GM19099 (cell line): ENCODE results near the gene ATXN7L3.
A peak's percentile ranks its signal among the peaks of the same experiment; 100 is the strongest.

Experiments
- POLR2A ChIP-seq: IDR thresholded peaks from 3 replicates; pipeline ENCODE4 v1.6.1; 2011; ENCODE audit warnings: low read depth; ENCODE audit not compliant: insufficient read length; ENCODE audit errors: extremely low read depth

ATXN7L3 gene, protein sequence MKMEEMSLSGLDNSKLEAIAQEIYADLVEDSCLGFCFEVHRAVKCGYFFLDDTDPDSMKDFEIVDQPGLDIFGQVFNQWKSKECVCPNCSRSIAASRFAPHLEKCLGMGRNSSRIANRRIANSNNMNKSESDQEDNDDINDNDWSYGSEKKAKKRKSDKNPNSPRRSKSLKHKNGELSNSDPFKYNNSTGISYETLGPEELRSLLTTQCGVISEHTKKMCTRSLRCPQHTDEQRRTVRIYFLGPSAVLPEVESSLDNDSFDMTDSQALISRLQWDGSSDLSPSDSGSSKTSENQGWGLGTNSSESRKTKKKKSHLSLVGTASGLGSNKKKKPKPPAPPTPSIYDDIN

DNA sequence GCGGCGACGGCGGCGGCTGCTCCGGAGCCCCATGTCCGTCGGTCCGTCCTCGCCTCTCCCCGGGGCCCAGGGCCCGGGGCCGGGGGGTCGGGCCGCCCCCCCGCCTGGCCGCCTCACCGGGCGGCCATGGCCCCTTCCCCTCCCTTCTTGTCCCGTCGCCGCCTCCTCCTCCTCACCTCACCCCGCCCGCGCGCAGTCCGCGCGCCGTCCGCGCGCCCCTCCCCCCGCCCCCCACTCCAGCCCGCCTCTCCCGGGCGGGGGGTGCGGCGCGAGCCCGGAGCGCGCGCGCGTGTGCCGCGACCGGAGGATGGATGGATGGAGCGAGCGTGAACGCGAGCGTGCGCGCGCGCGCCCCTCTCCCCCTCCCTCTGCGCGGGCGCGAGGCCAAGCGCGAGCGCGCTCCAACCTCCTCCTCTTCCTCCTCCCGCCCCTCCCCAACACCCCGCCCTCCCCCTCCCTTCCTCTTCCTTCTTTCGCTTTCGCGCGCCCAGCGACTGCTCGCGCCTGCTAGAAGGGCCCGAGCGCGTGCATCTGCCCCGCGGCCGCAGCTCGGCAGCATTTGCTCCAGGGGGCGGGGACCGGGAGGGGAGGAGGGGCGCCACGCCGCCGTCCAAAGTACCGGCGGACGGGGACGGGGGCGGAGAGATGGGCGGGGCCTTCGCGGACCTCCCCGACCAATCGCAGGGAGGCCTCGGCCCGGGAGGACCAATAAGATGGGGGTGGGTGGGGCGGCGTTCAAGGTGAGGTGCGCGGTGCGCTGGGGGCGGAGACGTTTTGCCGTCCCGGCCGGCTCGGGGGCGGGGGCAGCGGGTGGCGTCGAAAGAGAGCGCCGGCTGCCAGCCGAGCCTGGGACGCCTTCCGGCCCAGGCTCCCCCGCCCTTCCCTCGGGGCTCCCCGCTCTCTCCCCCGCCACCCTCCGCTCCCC, at the start of gene ATXN7L3:
Gene ATXN7L3, minus strand, starts transcription at position 332 of the 925 bp plus-strand sequence. CDS start 1,814 bp downstream, outside the sequence.
- peak; percentile 1 for TF ChIP-seq POLR2A

- no peak for TF ChIP-seq POLR2A
Observed at GRCh38 chr17:44247876-44248736, 48.4 kb upstream of the ATXN7L3 start.

DNA sequence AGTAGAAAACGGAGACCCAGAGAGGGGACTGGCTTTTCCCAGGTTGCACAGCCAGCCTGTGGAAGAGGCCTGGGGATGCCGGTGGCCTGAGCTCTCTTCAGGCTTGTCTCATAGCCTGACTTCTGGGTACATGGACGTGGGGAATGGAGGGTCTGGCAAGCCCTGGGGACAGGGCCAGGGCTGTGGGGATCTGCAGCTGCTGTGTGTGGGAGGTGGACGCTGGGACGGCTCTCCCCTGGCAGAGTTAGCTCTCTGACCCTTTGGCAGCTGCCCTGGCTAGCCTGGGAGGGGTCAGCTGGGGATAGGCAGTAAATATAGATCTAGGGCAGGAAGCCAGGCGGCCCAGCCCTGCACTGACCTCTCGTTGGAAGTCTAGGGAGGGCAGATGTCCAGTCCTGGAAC, 47.8 kb upstream of the ATXN7L3 start:
- TF ChIP-seq POLR2A: no peak

GRCh38 chr17:44241106-44241624, 41.5 kb upstream of the ATXN7L3 start:
- no peak for TF ChIP-seq POLR2A

DNA sequence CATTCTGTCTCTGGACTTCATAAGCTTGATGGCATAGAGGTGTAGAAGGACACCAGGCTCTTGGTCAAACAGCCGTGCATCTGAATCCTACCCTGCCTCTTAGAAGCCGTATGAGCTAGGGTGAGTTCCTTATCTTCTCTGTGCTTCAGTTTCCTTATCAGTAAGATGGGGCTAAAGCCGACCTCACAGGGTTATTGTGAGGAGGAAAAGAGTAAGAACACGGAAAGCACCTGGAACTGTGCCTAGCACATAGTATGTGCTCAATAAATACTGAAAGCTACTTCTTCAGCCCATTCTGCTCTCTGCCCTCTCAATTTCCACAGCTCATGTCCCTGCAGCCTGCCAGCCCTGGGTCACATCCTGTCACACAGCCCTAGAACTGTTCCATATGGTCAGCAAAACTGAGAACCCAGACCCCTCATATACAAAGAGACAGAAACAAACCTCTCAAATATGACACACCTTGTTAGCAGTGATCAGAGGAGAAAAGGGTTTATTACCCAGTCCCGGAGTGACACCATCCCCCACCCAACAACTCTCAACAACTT, 36.8 kb upstream of the ATXN7L3 start:
- TF ChIP-seq POLR2A: no peak

GRCh38 chr17:44235583-44235936, 35.9 kb upstream of the ATXN7L3 start:
- TF ChIP-seq POLR2A: no peak

DNA sequence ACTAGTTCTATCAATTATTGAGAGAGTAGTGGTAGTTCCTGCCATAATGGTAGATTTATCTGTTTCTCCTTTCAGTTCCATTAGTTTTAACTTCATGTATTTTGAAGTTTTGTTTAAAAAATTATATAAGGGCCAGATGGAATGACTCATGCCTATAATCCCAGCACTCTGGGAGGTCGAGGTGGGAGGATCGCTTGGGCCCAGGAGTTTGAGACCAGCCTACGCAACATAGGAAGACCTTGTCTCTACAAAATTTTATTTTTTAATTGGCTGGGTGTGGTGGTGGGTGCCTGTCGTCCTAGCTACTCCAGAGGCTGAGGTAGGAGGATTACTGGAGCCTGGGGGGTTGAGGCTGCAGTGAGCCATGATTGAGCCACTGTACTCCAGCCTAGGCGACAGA, 33.9 kb upstream of the ATXN7L3 start:
- no peak for TF ChIP-seq POLR2A

- no peak for TF ChIP-seq POLR2A
Observed at GRCh38 chr17:44232061-44232460, 32.4 kb upstream of the ATXN7L3 start.

GRCh38 chr17:44230140-44230539, 30.5 kb upstream of the ATXN7L3 start:
- TF ChIP-seq POLR2A: no peak

DNA sequence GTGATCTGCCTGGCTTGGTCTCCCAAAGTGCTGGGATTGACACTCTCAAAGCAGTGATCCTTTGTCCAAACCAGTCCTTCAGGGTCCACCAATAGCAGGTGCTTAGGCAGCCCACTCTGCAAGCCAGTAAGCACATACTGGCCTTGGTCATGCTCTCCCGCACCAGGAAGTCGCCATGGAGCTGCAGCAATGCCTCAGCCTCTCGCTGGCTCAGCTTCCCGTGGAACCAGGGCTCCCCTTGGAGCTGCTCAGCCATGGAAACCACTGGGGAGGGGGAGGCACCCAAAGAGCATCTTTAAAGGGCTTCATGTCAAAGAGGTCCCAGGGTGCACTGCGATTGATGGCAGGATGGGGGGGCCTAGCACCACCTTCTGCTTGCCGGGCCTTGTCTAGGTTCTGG, 29.4 kb upstream of the ATXN7L3 start:
- no peak for TF ChIP-seq POLR2A

DNA sequence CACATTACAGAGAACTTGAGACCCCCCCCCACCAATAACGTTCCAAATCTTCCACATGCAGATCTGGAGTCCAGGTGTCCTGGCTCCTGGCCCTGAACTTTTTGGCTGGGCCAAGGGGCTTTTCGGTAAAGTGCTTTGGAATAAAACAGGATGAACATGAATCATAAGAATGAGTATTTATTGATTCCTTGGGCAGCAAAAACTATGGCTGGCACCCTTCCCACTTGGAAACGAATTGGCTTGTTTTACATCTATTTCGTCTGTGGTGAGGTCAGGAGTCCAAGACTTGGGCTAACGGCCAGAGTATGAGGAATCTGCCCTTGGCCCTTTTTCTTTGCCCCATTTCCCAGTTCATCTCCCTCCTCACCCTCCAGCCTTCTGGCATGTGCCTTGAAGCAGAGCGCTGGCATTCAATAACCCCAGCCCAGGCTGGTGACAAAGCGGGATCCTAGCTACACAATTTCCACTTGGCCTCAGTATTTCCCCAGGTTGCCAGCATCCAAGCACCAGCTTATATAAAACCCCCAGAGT, 23.9 kb upstream of the ATXN7L3 start:
- no peak for TF ChIP-seq POLR2A

DNA sequence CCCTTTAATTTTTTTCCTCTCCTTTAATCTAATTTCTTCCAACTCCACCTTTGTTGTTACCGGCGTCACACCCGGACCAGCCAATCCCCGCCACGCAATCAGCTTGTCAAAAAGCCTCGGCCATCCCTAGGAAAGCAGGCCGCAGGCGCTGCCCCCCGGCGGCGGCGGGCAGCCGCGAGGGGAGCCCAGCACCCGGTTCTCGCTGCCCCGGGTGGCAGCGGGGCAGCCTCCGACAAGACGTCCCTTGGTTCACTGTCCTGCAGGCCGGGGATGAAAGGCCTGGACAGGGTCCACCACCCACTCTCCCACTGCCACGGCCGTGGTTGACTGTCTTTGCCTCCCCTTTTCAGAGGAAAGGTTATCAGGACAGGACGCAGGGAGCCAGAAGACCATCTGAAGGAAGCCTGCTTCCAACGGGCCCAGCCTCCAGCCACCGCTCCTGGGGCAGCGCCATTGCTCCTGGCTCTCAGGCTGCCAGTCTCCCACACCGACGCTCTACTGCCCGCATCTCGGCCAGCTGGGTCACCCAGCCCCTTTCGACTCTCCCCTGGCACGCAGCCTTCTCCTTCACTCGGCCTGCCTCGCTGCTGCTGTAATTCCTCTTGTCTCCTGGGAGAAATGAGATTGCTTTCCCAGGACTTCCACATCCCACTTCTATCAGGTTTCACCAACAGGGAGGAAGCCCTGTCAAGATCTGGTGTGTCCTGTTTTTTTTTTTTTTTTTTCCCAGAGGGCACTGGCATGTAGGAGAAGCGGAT, 22.6 kb upstream of the ATXN7L3 start:
- peak; percentile 36 for TF ChIP-seq POLR2A

DNA sequence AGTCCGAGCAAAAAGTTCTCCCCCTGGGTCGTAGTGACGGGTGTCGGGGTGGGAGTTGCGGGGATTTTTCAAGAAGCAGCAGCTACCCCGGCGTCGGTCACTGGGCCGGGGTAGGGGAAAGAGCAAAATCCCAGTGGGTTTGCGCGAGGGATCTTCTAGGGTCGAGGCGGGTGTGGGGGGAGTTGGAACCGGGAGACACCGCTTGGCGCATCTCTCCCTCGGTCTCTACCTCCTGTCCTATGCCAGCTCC, 22.1 kb upstream of the ATXN7L3 start:
- TF ChIP-seq POLR2A: peak; percentile 47

DNA sequence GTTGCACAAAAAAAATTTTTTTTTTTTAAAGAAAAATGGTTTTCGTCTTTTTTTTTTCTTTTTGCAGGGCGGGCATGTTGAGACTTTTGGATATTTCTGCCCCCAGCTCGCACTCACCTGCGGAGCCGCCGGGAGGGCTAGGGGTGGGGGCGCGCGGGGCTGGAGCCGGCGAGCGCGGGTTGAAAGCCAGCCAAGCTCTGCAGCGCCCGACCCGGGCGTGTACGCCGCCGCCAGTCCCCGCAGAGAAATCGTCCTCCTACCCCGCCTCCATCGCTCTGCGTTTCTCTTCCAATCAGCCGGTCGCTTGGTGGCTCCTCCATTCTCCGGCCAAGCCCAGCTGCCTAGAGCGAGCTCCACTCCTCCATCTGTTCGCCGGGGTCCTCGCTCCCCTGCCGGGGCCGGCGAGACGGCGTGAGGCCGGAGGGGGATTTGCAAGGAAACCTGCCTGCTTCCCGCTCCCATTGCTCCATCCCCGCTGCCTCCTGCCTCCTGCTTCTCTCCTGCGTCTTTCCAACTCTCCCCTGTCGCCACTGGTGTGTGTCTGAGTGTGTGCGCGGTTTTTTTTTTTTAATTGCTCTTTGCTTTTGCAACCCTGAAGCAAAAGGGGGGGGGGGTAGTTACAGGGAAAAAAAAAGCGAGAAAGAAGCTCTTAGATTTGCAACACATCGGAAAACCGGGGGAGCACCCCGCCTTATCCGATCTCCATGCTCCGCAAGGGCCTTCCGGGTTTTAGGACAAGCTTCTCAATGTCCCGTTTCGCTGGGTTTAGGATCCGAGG, 21.6 kb upstream of the ATXN7L3 start:
- peak; percentile 71 for TF ChIP-seq POLR2A
